H9 (cell line): ENCODE measurements around the gene CCL7. TPM values are rescaled to one million over a fixed set of nuclear protein-coding genes. Genes with fewer than 3 reads are reported as not detected.

Experiments
- DNase-seq: peaks from one replicate; pipeline ENCODE4 v3.0.0-alpha.2; 2017
- H2AFZ ChIP-seq: one replicate; pipeline ENCODE4 v1.6.1; 2013; ENCODE audit warnings: mild to moderate bottlenecking, low read length, control low read depth, moderate library complexity
- H2AK5ac ChIP-seq: 2 replicates; pipeline ENCODE4 v1.6.1; 2013; ENCODE audit warnings: low read length, control low read depth, mixed read lengths; ENCODE audit not compliant: insufficient read length
- H2BK120ac ChIP-seq: one replicate; pipeline ENCODE4 v1.6.1; 2013; ENCODE audit warnings: low read depth, mild to moderate bottlenecking, low read length, control low read depth, inconsistent platforms; ENCODE audit not compliant: poor library complexity, severe bottlenecking
- H2BK12ac ChIP-seq: 2 replicates; pipeline ENCODE4 v1.6.1; 2013; ENCODE audit warnings: low read length, control low read depth, mixed read lengths, low read depth; ENCODE audit not compliant: insufficient read length
- H2BK15ac ChIP-seq: 2 replicates; pipeline ENCODE4 v1.6.1; 2013; ENCODE audit warnings: low read depth, low read length, control low read depth
- H2BK20ac ChIP-seq: one replicate; pipeline ENCODE4 v1.6.1; 2013; ENCODE audit warnings: low read depth, mild to moderate bottlenecking, low read length, control low read depth, inconsistent platforms; ENCODE audit not compliant: poor library complexity, severe bottlenecking
- H2BK5ac ChIP-seq: 2 replicates; pipeline ENCODE4 v1.6.1; 2013; ENCODE audit warnings: low read length, control low read depth, mixed read lengths; ENCODE audit not compliant: insufficient read length
- H3K14ac ChIP-seq: 2 replicates; pipeline ENCODE4 v1.6.1; 2013; ENCODE audit warnings: low read length, control low read depth; ENCODE audit not compliant: insufficient read depth
- H3K18ac ChIP-seq: 2 replicates; pipeline ENCODE4 v1.6.1; 2013; ENCODE audit warnings: low read depth, mild to moderate bottlenecking, mixed read lengths, low read length, control low read depth; ENCODE audit not compliant: insufficient read length
- H3K23ac ChIP-seq: 2 replicates; pipeline ENCODE4 v1.6.1; 2013; ENCODE audit warnings: low read length, control low read depth, mixed read lengths, low read depth; ENCODE audit not compliant: insufficient read length
- H3K23me2 ChIP-seq: 2 replicates; pipeline ENCODE4 v1.6.1; 2013; ENCODE audit warnings: low read depth, mild to moderate bottlenecking, mixed read lengths, low read length, control low read depth; ENCODE audit not compliant: insufficient read length, poor library complexity, severe bottlenecking
- H3K27ac ChIP-seq: 2 replicates; pipeline ENCODE4 v1.5.1; 2013; ENCODE audit warnings: low read length, control low read depth, mixed read lengths, low read depth; ENCODE audit not compliant: insufficient read length
- H3K27me3 ChIP-seq: 2 replicates; pipeline ENCODE4 v1.6.1; 2013; ENCODE audit warnings: low read length, control low read depth, inconsistent platforms; ENCODE audit not compliant: insufficient read depth
- H3K4ac ChIP-seq: 2 replicates; pipeline ENCODE4 v1.6.1; 2013; ENCODE audit warnings: low read depth, mild to moderate bottlenecking, control low read depth, inconsistent platforms, low read length, moderate library complexity
- H3K4me1 ChIP-seq: 2 replicates; pipeline ENCODE4 v1.6.1; 2013; ENCODE audit warnings: low read length, control low read depth, inconsistent platforms; ENCODE audit not compliant: insufficient read depth
- H3K4me2 ChIP-seq: 2 replicates; pipeline ENCODE4 v1.6.1; 2013; ENCODE audit warnings: low read length, control low read depth, mixed read lengths; ENCODE audit not compliant: insufficient read length, insufficient read depth
- H3K56ac ChIP-seq: 2 replicates; pipeline ENCODE4 v1.6.1; 2013; ENCODE audit warnings: low read depth, mild to moderate bottlenecking, mixed read lengths, low read length, control low read depth; ENCODE audit not compliant: insufficient read length
- H3K79me1 ChIP-seq: 2 replicates; pipeline ENCODE4 v1.6.1; 2013; ENCODE audit warnings: low read depth, mild to moderate bottlenecking, moderate library complexity, low read length, control low read depth, inconsistent platforms; ENCODE audit not compliant: insufficient read depth, poor library complexity, severe bottlenecking
- H3K79me2 ChIP-seq: 2 replicates; pipeline ENCODE4 v1.6.1; 2013; ENCODE audit warnings: low read length, control low read depth, inconsistent platforms; ENCODE audit not compliant: insufficient read depth
- H3K9ac ChIP-seq: 2 replicates; pipeline ENCODE4 v1.6.1; 2013; ENCODE audit warnings: low read length, control low read depth, mixed read lengths; ENCODE audit not compliant: insufficient read length; ENCODE audit errors: extremely low read depth
- H3K9me3 ChIP-seq: one replicate; pipeline ENCODE4 v1.6.1; 2013; ENCODE audit warnings: low read depth, low read length, inconsistent platforms; ENCODE audit not compliant: control insufficient read depth
- H3T11ph ChIP-seq: one replicate; pipeline ENCODE4 v1.6.1; 2013; ENCODE audit warnings: mild to moderate bottlenecking, low read length, control low read depth, inconsistent platforms
- H4K20me1 ChIP-seq: one replicate; pipeline ENCODE4 v1.6.1; 2013; ENCODE audit not compliant: control insufficient read depth, insufficient read length, insufficient read depth
- H4K5ac ChIP-seq: 2 replicates; pipeline ENCODE4 v1.6.1; 2013; ENCODE audit warnings: low read depth, mild to moderate bottlenecking, mixed read lengths, low read length, control low read depth; ENCODE audit not compliant: insufficient read length
- H4K8ac ChIP-seq: replicated peaks from 2 replicates; pipeline ENCODE4 v1.6.1; 2013; ENCODE audit warnings: low read length, control low read depth, mixed read lengths, low read depth; ENCODE audit not compliant: insufficient read length
- H4K91ac ChIP-seq: 2 replicates; pipeline ENCODE4 v1.6.1; 2013; ENCODE audit warnings: low read depth, mild to moderate bottlenecking, moderate library complexity, mixed read lengths, low read length, control low read depth; ENCODE audit not compliant: insufficient read length
- H3K27ac Mint-ChIP-seq, 3 experiments: 2 replicates in 2 of 3; 3 replicates in 1 of 3; pipeline ENCODE4 v1.8.0; 2020 to 2021; ENCODE audit warnings: mixed read lengths in 3 of 3, mild to moderate bottlenecking in 1 of 3, moderate library complexity in 1 of 3
- H3K27me3 Mint-ChIP-seq: 2 replicates; pipeline ENCODE4 v1.8.0; 2021; ENCODE audit warnings: low read depth, mild to moderate bottlenecking, moderate library complexity, mixed read lengths
- H3K36me3 Mint-ChIP-seq, 3 experiments: 2 replicates in 2 of 3; 3 replicates in 1 of 3; pipeline ENCODE4 v1.8.0; 2020 to 2021; ENCODE audit warnings: low read depth in 3 of 3, mixed read lengths in 3 of 3; ENCODE audit not compliant: insufficient read depth in 1 of 3
- H3K4me1 Mint-ChIP-seq, 2 experiments: 2 replicates each; pipeline ENCODE4 v1.8.0; 2020; ENCODE audit warnings: mixed read lengths in 2 of 2
- H3K4me3 Mint-ChIP-seq, 2 experiments: 2 replicates in 1 of 2; 3 replicates in 1 of 2; pipeline ENCODE4 v1.8.0; 2020 to 2021; ENCODE audit warnings: mild to moderate bottlenecking in 2 of 2, mixed read lengths in 2 of 2, moderate library complexity in 1 of 2
- H3K9me3 Mint-ChIP-seq, 2 experiments: 2 replicates in 1 of 2; 3 replicates in 1 of 2; pipeline ENCODE4 v1.8.0; 2020; ENCODE audit warnings: mild to moderate bottlenecking in 2 of 2, mixed read lengths in 2 of 2, moderate library complexity in 1 of 2
- WGBS: extraction: QIAGEN DNeasy Blood & Tissue Kit; methylation state at CpG from one replicate; pipeline ENCODE4 v1.1.7; 2013; ENCODE audit warnings: missing lambda C conversion rate, low lambda C conversion rate, mixed read lengths; ENCODE audit not compliant: insufficient read length; ENCODE audit errors: extremely low coverage; 5-methylcytosine and 5-hydroxymethylcytosine counted together
- total RNA-seq: library from RNA; stranded (reverse); gene quantifications from 2 replicates; pipeline ENCODE4 v1.2.1, GENCODE V29; 2021
- TF ChIP-seq, protein P1 (sequence below): fragments of 200-600 bp; sonication (generic); conservative IDR thresholded peaks from 3 replicates; pipeline ENCODE4 v1.8.0; 2021; ENCODE audit warnings: antibody characterized with exemption, mild to moderate bottlenecking

Gene CCL7
- total RNA-seq, 1 experiment from 2014 or later, result not detected

DNA sequence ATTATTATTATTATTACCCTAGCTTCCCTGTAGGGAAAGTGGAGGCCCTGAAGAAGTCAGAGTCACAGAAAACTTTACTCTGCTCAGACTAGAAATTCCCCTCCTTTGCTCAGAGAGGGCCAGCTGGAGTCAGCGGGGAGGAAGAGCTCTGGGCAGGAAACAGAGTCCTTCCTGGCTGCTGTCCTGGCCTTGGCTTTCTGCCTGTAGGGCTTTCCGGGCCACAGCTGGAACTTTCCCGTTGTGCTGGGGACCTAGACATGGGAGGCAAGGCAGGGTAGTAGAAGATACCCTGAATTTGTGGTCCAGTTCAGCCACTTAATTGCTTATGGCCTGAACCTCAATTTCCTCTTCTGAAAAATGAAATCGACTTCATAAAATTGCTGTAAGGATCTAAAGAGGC is 29.0 kb upstream of the CCL7 start:
- H3K23ac ChIP-seq, result no peak overlapping the region
- no peak overlapping the region for H3K4me3 Mint-ChIP-seq
- H3K4me2 ChIP-seq, result no peak overlapping the region
- no peak overlapping the region for H2AFZ ChIP-seq
- H3K56ac ChIP-seq, result no peak overlapping the region
- no peak for DNase-seq
- no peak overlapping the region for H3K9ac ChIP-seq
- no peak overlapping the region for H4K5ac ChIP-seq
- H3K4me1 Mint-ChIP-seq, result peaks cover 12 to 14% of the 10 kb centered on the region in 2 experiments
- H3K4me1 ChIP-seq, result no peaks in the 10 kb centered on the region
- H2BK120ac ChIP-seq, result no peak overlapping the region
- no peak overlapping the region for H3K14ac ChIP-seq
- no peak overlapping the region for H4K91ac ChIP-seq
- H4K8ac ChIP-seq, result no peak overlapping the region
- no peak overlapping the region for H2BK15ac ChIP-seq
- H3K9me3 ChIP-seq, result no peaks in the 10 kb centered on the region
- no peaks in the 10 kb centered on the region for H3K79me1 ChIP-seq
- H2AK5ac ChIP-seq, result no peak overlapping the region
- no peak overlapping the region for H3T11ph ChIP-seq
- H3K18ac ChIP-seq, result no peak overlapping the region
- H3K27me3 ChIP-seq, result no peaks in the 10 kb centered on the region
- H3K27me3 Mint-ChIP-seq, result no peaks in the 10 kb centered on the region
- no peak overlapping the region for H2BK20ac ChIP-seq
- no peak overlapping the region for H2BK5ac ChIP-seq
- H3K36me3 Mint-ChIP-seq, result no peaks in the 10 kb centered on the region
- whole genome bisulfite sequencing, result no CpG with 5 or more reads among the region's 4 CpGs
- TF ChIP-seq, protein P1, sequence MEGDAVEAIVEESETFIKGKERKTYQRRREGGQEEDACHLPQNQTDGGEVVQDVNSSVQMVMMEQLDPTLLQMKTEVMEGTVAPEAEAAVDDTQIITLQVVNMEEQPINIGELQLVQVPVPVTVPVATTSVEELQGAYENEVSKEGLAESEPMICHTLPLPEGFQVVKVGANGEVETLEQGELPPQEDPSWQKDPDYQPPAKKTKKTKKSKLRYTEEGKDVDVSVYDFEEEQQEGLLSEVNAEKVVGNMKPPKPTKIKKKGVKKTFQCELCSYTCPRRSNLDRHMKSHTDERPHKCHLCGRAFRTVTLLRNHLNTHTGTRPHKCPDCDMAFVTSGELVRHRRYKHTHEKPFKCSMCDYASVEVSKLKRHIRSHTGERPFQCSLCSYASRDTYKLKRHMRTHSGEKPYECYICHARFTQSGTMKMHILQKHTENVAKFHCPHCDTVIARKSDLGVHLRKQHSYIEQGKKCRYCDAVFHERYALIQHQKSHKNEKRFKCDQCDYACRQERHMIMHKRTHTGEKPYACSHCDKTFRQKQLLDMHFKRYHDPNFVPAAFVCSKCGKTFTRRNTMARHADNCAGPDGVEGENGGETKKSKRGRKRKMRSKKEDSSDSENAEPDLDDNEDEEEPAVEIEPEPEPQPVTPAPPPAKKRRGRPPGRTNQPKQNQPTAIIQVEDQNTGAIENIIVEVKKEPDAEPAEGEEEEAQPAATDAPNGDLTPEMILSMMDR, result no peak
- no peak overlapping the region for H3K27ac ChIP-seq
- no peaks in the 10 kb centered on the region for H3K9me3 Mint-ChIP-seq
- no peak overlapping the region for H3K4ac ChIP-seq
- no peak overlapping the region for H3K27ac Mint-ChIP-seq
- H3K79me2 ChIP-seq, result no peaks in the 10 kb centered on the region
- no peak overlapping the region for H2BK12ac ChIP-seq
- no peaks in the 10 kb centered on the region for H3K23me2 ChIP-seq
- H4K20me1 ChIP-seq, result no peaks in the 10 kb centered on the region
